ENCODE results near the gene CRISPLD2. TPM values are rescaled to one million over a fixed set of nuclear protein-coding genes. Genes with fewer than 3 reads are reported as not detected.

Gene CRISPLD2
- total RNA-seq, result 0.50 and 0.57 TPM in 2 replicates

GRCh38 chr16:84819644-84820304, at the start of gene CRISPLD2:
Gene CRISPLD2, plus strand, starts transcription at chr16:84819985. Its CDS starts 18,511 bp downstream, at chr16:84838496.
- intact Hi-C loops (cut with micrococcal nuclease), result loop anchor here (10.0 kb wide), 1 partner anchor 175 kb away; the partner anchor contains the start of gene KLHL36

GRCh38 chr16:84773312-84773711, 46.5 kb upstream of the CRISPLD2 start:
- intact Hi-C loops (cut with micrococcal nuclease), result no loop called here

- intact Hi-C loops (cut with micrococcal nuclease), result no loop called here
These were observed 45.0 kb upstream of the CRISPLD2 start for GRCh38 chr16:84774810-84775209.

GRCh38 chr16:84775262-84775810, 44.4 kb upstream of the CRISPLD2 start:
- intact Hi-C loops (cut with micrococcal nuclease), result no loop called here

GRCh38 chr16:84777435-84777834, 42.4 kb upstream of the CRISPLD2 start:
- intact Hi-C loops (cut with micrococcal nuclease), result no loop called here

GRCh38 chr16:84778720-84779119, 41.1 kb upstream of the CRISPLD2 start:
- intact Hi-C loops (cut with micrococcal nuclease), result no loop called here

- intact Hi-C loops (cut with micrococcal nuclease), result no loop called here
These were observed 39.7 kb upstream of the CRISPLD2 start for GRCh38 chr16:84780063-84780462.

- intact Hi-C loops (cut with micrococcal nuclease), result no loop called here
These were observed 39.0 kb upstream of the CRISPLD2 start for GRCh38 chr16:84780544-84781376.

GRCh38 chr16:84782846-84783245, 36.9 kb upstream of the CRISPLD2 start:
- intact Hi-C loops (cut with micrococcal nuclease), result no loop called here

- intact Hi-C loops (cut with micrococcal nuclease), result no loop called here
These were observed 33.8 kb upstream of the CRISPLD2 start for GRCh38 chr16:84785843-84786581.

GRCh38 chr16:84786605-84787262, 33.1 kb upstream of the CRISPLD2 start:
- intact Hi-C loops (cut with micrococcal nuclease), result no loop called here

- intact Hi-C loops (cut with micrococcal nuclease), result no loop called here
These were observed 32.5 kb upstream of the CRISPLD2 start for GRCh38 chr16:84787263-84787622.

GRCh38 chr16:84788920-84789391, 30.8 kb upstream of the CRISPLD2 start:
- intact Hi-C loops (cut with micrococcal nuclease), result no loop called here

GRCh38 chr16:84789431-84789830, 30.4 kb upstream of the CRISPLD2 start:
- intact Hi-C loops (cut with micrococcal nuclease), result no loop called here

GRCh38 chr16:84790301-84790700, 29.5 kb upstream of the CRISPLD2 start:
- intact Hi-C loops (cut with micrococcal nuclease), result no loop called here

- intact Hi-C loops (cut with micrococcal nuclease), result no loop called here
These were observed 28.7 kb upstream of the CRISPLD2 start for GRCh38 chr16:84791088-84791487.

- intact Hi-C loops (cut with micrococcal nuclease), result no loop called here
These were observed 28.3 kb upstream of the CRISPLD2 start for GRCh38 chr16:84791501-84791900.

- intact Hi-C loops (cut with micrococcal nuclease), result no loop called here
These were observed 25.6 kb upstream of the CRISPLD2 start for GRCh38 chr16:84794186-84794585.

GRCh38 chr16:84794626-84795025, 25.2 kb upstream of the CRISPLD2 start:
- intact Hi-C loops (cut with micrococcal nuclease), result no loop called here

- intact Hi-C loops (cut with micrococcal nuclease), result no loop called here
These were observed 24.3 kb upstream of the CRISPLD2 start for GRCh38 chr16:84795329-84796053.
